IMR-90 (cell line): Measurements from ENCODE around the gene PAX9. TPM values are rescaled to one million over a fixed set of nuclear protein-coding genes. Genes with fewer than 3 reads are reported as not detected.

ENCODE experiments used
- ATAC-seq: fragments of 200-7000 bp; cut with Tn5 transposase; 2 replicates; pipeline ENCODE4 v1.9.1; 2020; ENCODE audit warnings: low read depth, mild to moderate bottlenecking, moderate library complexity
- BruUV-seq: library from RNA; stranded (reverse); fragments of 400-500 nt; replicated peaks from 2 replicates; lab custom pipeline; 2021; lab: Mats Ljungman, UMichigan
- CTCF ChIA-PET: fragments of 300-600 bp; formaldehyde crosslinking; extraction: SDS; loops from one replicate; lab custom pipeline; 2021; ENCODE audit warnings: antibody characterized with exemption; lab: Yijun Ruan, JAX
- POLR2A ChIA-PET: fragments of 300-600 bp; sonication (Branson Sonifier 250); formaldehyde crosslinking; loops from one replicate; lab custom pipeline; 2022; ENCODE audit warnings: antibody characterized with exemption; ENCODE audit not compliant: unreplicated experiment; lab: Charles Lee
- DNase-seq: peaks from one replicate; pipeline ENCODE4 v3.0.0; 2013
- H2AFZ ChIP-seq: replicated peaks from 2 replicates; pipeline ENCODE3; 2013; ENCODE audit warnings: low read length, mild to moderate bottlenecking; ENCODE audit not compliant: poor library complexity
- H2AK5ac ChIP-seq: 2 replicates; pipeline ENCODE4 v1.6.1; 2013; ENCODE audit warnings: low read depth, low read length, inconsistent platforms
- H2AK9ac ChIP-seq: replicated peaks from 2 replicates; pipeline ENCODE3; 2013; ENCODE audit warnings: mild to moderate bottlenecking, low read depth, low read length, moderate library complexity; ENCODE audit not compliant: poor library complexity
- H2BK120ac ChIP-seq: 2 replicates; pipeline ENCODE4 v1.6.1; 2013; ENCODE audit warnings: low read depth, low read length, inconsistent platforms
- H2BK15ac ChIP-seq: 3 replicates; pipeline ENCODE4 v1.6.1; 2013; ENCODE audit warnings: low read depth, low read length, inconsistent platforms
- H2BK20ac ChIP-seq: 2 replicates; pipeline ENCODE4 v1.6.1; 2013; ENCODE audit warnings: low read depth, mild to moderate bottlenecking, inconsistent platforms, low read length, moderate library complexity
- H2BK5ac ChIP-seq: 2 replicates; pipeline ENCODE4 v1.6.1; 2013; ENCODE audit warnings: mild to moderate bottlenecking, low read depth, low read length, inconsistent platforms; ENCODE audit not compliant: poor library complexity, severe bottlenecking
- H3K14ac ChIP-seq: replicated peaks from 2 replicates; pipeline ENCODE4 v1.6.1; 2013; ENCODE audit warnings: low read depth, low read length, inconsistent platforms
- H3K18ac ChIP-seq: 2 replicates; pipeline ENCODE4 v1.6.1; 2013; ENCODE audit warnings: low read depth, low read length, control low read depth
- H3K23ac ChIP-seq: 2 replicates; pipeline ENCODE4 v1.6.1; 2013; ENCODE audit warnings: low read depth, low read length, inconsistent platforms
- H3K27ac ChIP-seq: 2 replicates; pipeline ENCODE4 v1.5.1; 2013; ENCODE audit warnings: mild to moderate bottlenecking, control low read depth, low read length; ENCODE audit not compliant: insufficient read depth
- H3K27me3 ChIP-seq: 2 replicates; pipeline ENCODE4 v1.6.1; 2013; ENCODE audit warnings: low read length; ENCODE audit not compliant: control insufficient read depth, insufficient read depth
- H3K36me3 ChIP-seq: 2 replicates; pipeline ENCODE4 v1.6.1; 2013; ENCODE audit warnings: low read length, mixed read lengths; ENCODE audit not compliant: control insufficient read depth, insufficient read depth
- H3K4ac ChIP-seq: 2 replicates; pipeline ENCODE4 v1.6.1; 2013; ENCODE audit warnings: low read depth, low read length, inconsistent platforms
- H3K4me1 ChIP-seq: 2 replicates; pipeline ENCODE4 v1.6.1; 2013; ENCODE audit warnings: low read length, mixed read lengths; ENCODE audit not compliant: control insufficient read depth, insufficient read depth
- H3K4me2 ChIP-seq: 2 replicates; pipeline ENCODE4 v1.6.1; 2013; ENCODE audit warnings: low read depth, mild to moderate bottlenecking, control low read depth, low read length, moderate library complexity
- H3K4me3 ChIP-seq: 2 replicates; pipeline ENCODE4 v1.5.1; 2013; ENCODE audit warnings: low read depth, mild to moderate bottlenecking, control low read depth, low read length, moderate library complexity; ENCODE audit not compliant: insufficient read depth
- H3K56ac ChIP-seq: 2 replicates; pipeline ENCODE4 v1.6.1; 2013; ENCODE audit warnings: low read length, inconsistent platforms; ENCODE audit not compliant: insufficient read depth; ENCODE audit errors: extremely low read depth
- H3K79me1 ChIP-seq, 2 experiments: 2 replicates each; pipeline ENCODE4 v1.6.1; 2013; ENCODE audit warnings: low read length in 2 of 2, inconsistent platforms in 1 of 2, low read depth in 1 of 2
- H3K9ac ChIP-seq: 2 replicates; pipeline ENCODE4 v1.6.1; 2013; ENCODE audit warnings: low read depth, low read length, control low read depth
- H3K9me1 ChIP-seq: 2 replicates; pipeline ENCODE4 v1.6.1; 2013; ENCODE audit warnings: low read length, inconsistent platforms; ENCODE audit not compliant: insufficient read depth
- H3K9me3 ChIP-seq: 2 replicates; pipeline ENCODE4 v1.6.1; 2013; ENCODE audit warnings: low read length; ENCODE audit not compliant: control insufficient read depth, insufficient read depth
- H4K20me1 ChIP-seq: 2 replicates; pipeline ENCODE4 v1.6.1; 2013; ENCODE audit warnings: low read length, inconsistent platforms; ENCODE audit not compliant: insufficient read depth
- H4K5ac ChIP-seq: 2 replicates; pipeline ENCODE4 v1.6.1; 2013; ENCODE audit warnings: mild to moderate bottlenecking, low read depth, low read length, control low read depth
- H4K8ac ChIP-seq, 2 experiments: 2 replicates each; pipeline ENCODE4 v1.6.1; 2013; ENCODE audit warnings: low read depth in 2 of 2, low read length in 2 of 2, control low read depth in 1 of 2, inconsistent platforms in 1 of 2
- H4K91ac ChIP-seq: 2 replicates; pipeline ENCODE4 v1.6.1; 2013; ENCODE audit warnings: low read depth, low read length, inconsistent platforms; ENCODE audit not compliant: insufficient read depth
- BHLHE40 ChIP-seq: fragments of 150-350 bp; IDR thresholded peaks from 2 replicates; pipeline ENCODE4 v1.6.1; 2016; ENCODE audit warnings: mild to moderate bottlenecking, low read depth, low read length
- CEBPB ChIP-seq: IDR thresholded peaks from 2 replicates; pipeline ENCODE4 v1.6.1; 2012; ENCODE audit warnings: low read depth, low read length, improper control_type of control experiment
- CTCF ChIP-seq: conservative IDR thresholded peaks from 2 replicates; pipeline ENCODE4 v1.5.1; 2012; ENCODE audit warnings: mild to moderate bottlenecking, low read depth, low read length, improper control_type of control experiment
- ELK1 ChIP-seq: fragments of 150-350 bp; IDR thresholded peaks from 2 replicates; pipeline ENCODE4 v1.6.1; 2016; ENCODE audit warnings: low read depth, mild to moderate bottlenecking, low read length, moderate library complexity, borderline replicate concordance
- MAFK ChIP-seq: IDR thresholded peaks from 2 replicates; pipeline ENCODE4 v1.6.1; 2012; ENCODE audit warnings: low read depth, low read length, improper control_type of control experiment
- MAZ ChIP-seq: IDR thresholded peaks from 2 replicates; pipeline ENCODE4 v1.6.1; 2012; ENCODE audit warnings: low read depth, mild to moderate bottlenecking, low read length, improper control_type of control experiment, moderate library complexity, borderline replicate concordance
- RAD21 ChIP-seq: IDR thresholded peaks from 2 replicates; pipeline ENCODE4 v1.6.1; 2012; ENCODE audit warnings: low read length, improper control_type of control experiment
- RCOR1 ChIP-seq: IDR thresholded peaks from 2 replicates; pipeline ENCODE4 v1.6.1; 2012; ENCODE audit warnings: mild to moderate bottlenecking, low read length, improper control_type of control experiment; ENCODE audit not compliant: insufficient replicate concordance
- RFX5 ChIP-seq: IDR thresholded peaks from 2 replicates; pipeline ENCODE4 v1.8.0; 2012; ENCODE audit warnings: low read depth, mild to moderate bottlenecking, low read length, moderate library complexity
- SMC3 ChIP-seq: fragments of 150-350 bp; IDR thresholded peaks from 2 replicates; pipeline ENCODE4 v1.6.1; 2016; ENCODE audit warnings: low read depth, mild to moderate bottlenecking, antibody characterized with exemption, low read length, moderate library complexity
- USF2 ChIP-seq: fragments of 150-350 bp; IDR thresholded peaks from 2 replicates; pipeline ENCODE4 v1.6.1; 2017; ENCODE audit warnings: mild to moderate bottlenecking, antibody characterized with exemption, low read length, low read depth
- WGBS, 2 experiments: methylation state at CpG; one replicate each; pipeline versions ENCODE4 v1.1.5 to v1.1.7; 2013; ENCODE audit warnings: missing lambda C conversion rate in 2 of 2; ENCODE audit not compliant: insufficient read length in 1 of 2; ENCODE audit errors: extremely low coverage in 2 of 2; 5-methylcytosine and 5-hydroxymethylcytosine counted together
- dilution Hi-C: fragments of 300-500 bp; cut with HindIII; formaldehyde crosslinking; loops from one replicate; pipeline ENCODE4 v1.14.3; 2018; ENCODE audit warnings: low sequenced_read_pairs; ENCODE audit not compliant: unreplicated experiment
- in situ Hi-C: fragments of 300-500 bp; cut with MboI; formaldehyde crosslinking; loops from 3 replicates; pipeline ENCODE4 v1.14.3; 2019; ENCODE audit warnings: low sequenced_read_pairs, inconsistent platforms, mixed read lengths
- intact Hi-C: fragments of 100-400 bp; cut with micrococcal nuclease; formaldehyde crosslinking; loops from 2 replicates; pipeline ENCODE4 v1.10.0; 2022
- polyA plus RNA-seq, 3 experiments: library from polyadenylated mRNA; depleted of rRNA; stranded (reverse); fragments of >200 nt; gene quantifications; 2 replicates each; pipeline ENCODE4 v1.2.3, GENCODE V29; 2012; ENCODE audit warnings: low replicate concordance in 1 of 3
- total RNA-seq: library from RNA; depleted of rRNA; stranded (reverse); fragments of >200 nt; gene quantifications from 2 replicates; pipeline ENCODE4 v1.2.3, GENCODE V29; 2012

PAX9 gene
- total and polyA plus RNA-seq, 2 of the 4 experiments (the other 2 are of a cell fraction) = not detected

DNA sequence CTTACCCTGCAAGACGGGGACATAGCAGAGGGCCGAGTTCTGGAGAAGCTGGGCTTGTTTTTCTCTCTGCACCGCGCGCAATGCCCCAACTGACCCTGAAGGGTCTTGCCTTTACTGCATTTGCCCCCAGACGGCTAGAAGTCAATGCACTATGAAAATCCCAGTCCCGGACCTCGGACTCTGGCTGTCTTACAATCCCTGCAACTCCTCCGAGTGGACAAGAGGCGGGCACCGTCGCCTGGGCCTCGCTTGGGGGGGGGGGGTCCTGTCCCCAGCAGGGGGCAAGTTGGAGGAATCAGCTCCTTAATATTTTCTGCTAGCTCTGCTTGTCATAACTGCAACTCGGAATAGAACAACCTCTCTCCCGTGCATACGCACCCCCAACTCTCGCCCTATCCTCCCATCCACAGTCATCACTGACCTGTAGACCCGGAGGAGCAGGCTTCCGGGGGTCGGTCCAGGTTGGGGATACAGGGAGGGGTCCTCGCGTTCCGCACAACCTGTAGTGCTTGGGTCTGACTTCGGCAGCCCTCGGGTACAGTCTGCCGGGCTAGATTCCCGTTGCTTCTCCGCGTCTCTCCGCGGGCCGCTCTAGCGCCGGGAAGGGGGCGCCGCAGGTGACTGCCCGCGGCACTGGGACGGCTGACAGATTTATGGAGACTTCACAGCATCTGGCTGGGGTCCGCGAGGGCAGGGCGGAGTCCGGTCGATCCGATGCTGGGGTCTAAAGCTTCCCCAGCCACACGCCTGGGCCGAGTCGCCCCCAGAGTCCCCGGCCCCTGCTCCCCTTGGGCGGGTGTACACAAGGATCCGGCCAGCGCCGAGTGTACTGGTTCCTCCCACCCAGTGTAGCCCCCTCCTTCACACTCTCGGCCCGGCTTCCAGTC lies 3.3 kb upstream of the PAX9 start:
- in situ Hi-C loops (loop anchor here (10.0 kb wide), 1 partner anchor 486 kb away; no protein-coding TSS in a partner anchor), intact Hi-C loops (no loop called here)
- POLR2A ChIA-PET = no interaction called here

More for the DNA sequence above, 3.3 kb upstream of the PAX9 start:
- ATAC-seq = no peak
- H2BK5ac ChIP-seq = no peak overlapping the region
- no peak overlapping the region for H4K5ac ChIP-seq
- H3K56ac ChIP-seq = no peak overlapping the region
- no peak overlapping the region for H4K8ac ChIP-seq
- H3K27ac ChIP-seq = no peak overlapping the region
- H3K9ac ChIP-seq = no peak overlapping the region
- no peak for DNase-seq
- no peak for TF ChIP-seq RFX5
- no peak for TF ChIP-seq RCOR1
- TF ChIP-seq ELK1 = no peak
- no peak for TF ChIP-seq CTCF
- no peak for TF ChIP-seq RAD21
- no peak for TF ChIP-seq CEBPB
- TF ChIP-seq SMC3 = no peak
- no peak for TF ChIP-seq USF2
- no peak for TF ChIP-seq MAFK
- TF ChIP-seq MAZ = no peak
- no peak for TF ChIP-seq BHLHE40
- no TSS peak for BruUV-seq
- H2BK20ac ChIP-seq = no peak overlapping the region
- H4K91ac ChIP-seq = no peak overlapping the region
- no peak overlapping the region for H3K4me2 ChIP-seq
- H2AFZ ChIP-seq = peak overlapping the region; percentile 34
- H3K9me1 ChIP-seq = no peaks in the 10 kb centered on the region
- no peaks in the 10 kb centered on the region for H3K36me3 ChIP-seq
- peaks cover 97% of the 10 kb centered on the region for H3K27me3 ChIP-seq
- CTCF ChIA-PET = no interaction called here
- no peak overlapping the region for H2BK15ac ChIP-seq
- H3K4ac ChIP-seq = no peak overlapping the region
- no peak overlapping the region for H2AK5ac ChIP-seq
- H3K4me3 ChIP-seq = no peak overlapping the region
- H4K20me1 ChIP-seq = no peaks in the 10 kb centered on the region; the same call in 1 of the 2 replicates
- no peak overlapping the region for H2AK9ac ChIP-seq
- peaks cover 14% of the 10 kb centered on the region for H3K9me3 ChIP-seq
- H3K79me1 ChIP-seq = no peaks in the 10 kb centered on the region
- no peak overlapping the region for H2BK120ac ChIP-seq
- H3K4me1 ChIP-seq = peaks cover 7% of the 10 kb centered on the region; the same call in 1 of the 2 replicates
- dilution Hi-C loops = no loop called here
- WGBS, 2 experiments = 5% methylated on average over 17 of the region's 55 CpGs; no CpG with 5 or more reads in 1 of the 2 experiments
- no peak overlapping the region for H3K18ac ChIP-seq
- no peak overlapping the region for H3K14ac ChIP-seq
- no peak overlapping the region for H3K23ac ChIP-seq
